Spleen (tissue), 11 donors: ENCODE results near the gene TPRG1. TPM values are rescaled to one million over a fixed set of nuclear protein-coding genes. Genes with fewer than 3 reads are reported as not detected.

Source experiments
- DNase-seq: peaks from one replicate; pipeline ENCODE4 v3.0.0-alpha.2; 2020
- H3K27ac ChIP-seq, 8 donors: fragments of 200-600 bp; sonication (generic) in 7 of 8; 1 replicate in 4 of 8; 2 replicates in 4 of 8; pipeline versions ENCODE4 v1.5.0 to v1.8.0; 2016 to 2021; ENCODE audit warnings: inconsistent platforms in 4 of 8, mild to moderate bottlenecking in 4 of 8, moderate library complexity in 1 of 8
- H3K27me3 ChIP-seq, 7 donors: fragments of 200-600 bp; sonication (generic) in 6 of 7; replicated peaks in 1 of 7; 1 replicate in 4 of 7; 2 replicates in 3 of 7; pipeline versions ENCODE4 v1.5.0 to v1.8.0; 2016 to 2021; ENCODE audit warnings: inconsistent platforms in 3 of 7, mild to moderate bottlenecking in 1 of 7
- H3K36me3 ChIP-seq, 6 donors: fragments of 200-600 bp; sonication (generic) in 5 of 6; 1 replicate in 4 of 6; 2 replicates in 2 of 6; pipeline versions ENCODE4 v1.5.0 to v1.8.0; 2016 to 2021; ENCODE audit warnings: inconsistent platforms in 2 of 6
- H3K4me1 ChIP-seq, 6 donors: fragments of 200-600 bp; sonication (generic) in 5 of 6; 1 replicate in 3 of 6; 2 replicates in 3 of 6; pipeline versions ENCODE4 v1.5.0 to v1.8.0; 2016 to 2021; ENCODE audit warnings: inconsistent platforms in 3 of 6
- H3K4me3 ChIP-seq, 8 donors: fragments of 200-600 bp; sonication (generic) in 7 of 8; 1 replicate in 4 of 8; 2 replicates in 4 of 8; pipeline versions ENCODE4 v1.5.0 to v1.8.0; 2016 to 2021; ENCODE audit warnings: inconsistent platforms in 4 of 8, mild to moderate bottlenecking in 4 of 8, moderate library complexity in 2 of 8
- H3K9me3 ChIP-seq, 8 donors: fragments of 200-600 bp; sonication (generic) in 7 of 8; 1 replicate in 4 of 8; 2 replicates in 4 of 8; pipeline versions ENCODE4 v1.5.0 to v1.8.0; 2016 to 2021; ENCODE audit warnings: inconsistent platforms in 4 of 8
- CTCF ChIP-seq, 11 experiments: fragments of 200-600 bp in 7 of 11; fragments of 450-650 bp in 4 of 11; sonication (generic) in 4 of 11; IDR thresholded peaks in 8 of 11; conservative IDR thresholded peaks in 3 of 11; 1 replicate in 7 of 11; 2 replicates in 4 of 11; pipeline versions ENCODE4 v1.4.0 to v1.8.0; 2016 to 2021; ENCODE audit warnings: antibody characterized with exemption in 11 of 11, inconsistent platforms in 4 of 11, mild to moderate bottlenecking in 1 of 11
- POLR2A ChIP-seq, 3 donors: fragments of 450-650 bp; IDR thresholded peaks; one replicate each; pipeline ENCODE4 v1.5.1; 2017; ENCODE audit warnings: antibody characterized with exemption in 3 of 3, mild to moderate bottlenecking in 1 of 3
- POLR2AphosphoS5 ChIP-seq, 3 donors: sonication (generic); formaldehyde crosslinking; IDR thresholded peaks; one replicate each; pipeline ENCODE4 v1.5.1; 2017; ENCODE audit warnings: antibody characterized with exemption in 3 of 3
- WGBS, 5 donors: extraction: QIAGEN DNeasy Blood & Tissue Kit in 3 of 5; methylation state at CpG; one replicate each; pipeline versions ENCODE4 v1.1.5 to v1.1.7; 2013 to 2018; 5-methylcytosine and 5-hydroxymethylcytosine counted together
- intact Hi-C: fragments of 100-400 bp; cut with DNase I; formaldehyde crosslinking; loops from one replicate; pipeline ENCODE4 v1.15.0; 2023; ENCODE audit warnings: low total_unique reads
- polyA plus RNA-seq, 3 donors: library from polyadenylated mRNA; stranded (reverse); fragments of 200-250 nt; gene quantifications; one replicate each; pipeline ENCODE4 v1.2.1, GENCODE V29; 2013
- total RNA-seq, 7 donors: library from RNA; depleted of rRNA in 3 of 7; stranded (reverse); fragments of >200 nt in 3 of 7; fragmentation: NEBNext Ultra II Directional in 4 of 7; extraction: Animal tissue kit (Norgen Biotek cat#: 25700) in 4 of 7; gene quantifications; one replicate each; pipeline versions ENCODE4 v1.1.0 to v1.2.1, GENCODE V29; 2016 to 2021
- donor health status: healthy with polysubstance abuse.
- donor health status: DM: no; HTN: no; CAD: no; lungs with moderate emphysema.
- donor health status: DM: no; HTN: no; CAD: no.
- donor health status: Bipolar disorder and iron deficiency.
- donor health status: healthy.
- donor health status: DM: no; HTN: no; CAD: no.
- donor health status: DM: yes; HTN: yes; CAD: no.

TPRG1 gene
- total and polyA plus RNA-seq, 10 donors = 0.29 to 11.7 (median 4.6) TPM

GRCh38 chr3:189236352-189236751, 64.6 kb downstream of the TPRG1 start:
- Histone ChIP-seq H3K9me3 (no peaks in the 10 kb centered on the region), H3K27me3 (no peaks in the 10 kb centered on the region), H3K36me3 (no peaks in the 10 kb centered on the region), H3K4me3 (no peak overlapping the region), H3K27ac (no peak overlapping the region), H3K4me1 (peaks cover 0 to 3% (median 0%) of the 10 kb centered on the region in 6 donors)
- TF ChIP-seq POLR2A (IDR thresholded peaks at IDR 0.05) (no peak), POLR2AphosphoS5 (IDR thresholded peaks at IDR 0.05) (no peak), CTCF (IDR thresholded peaks at IDR 0.05 in 8 of 11, conservative IDR thresholded peaks at IDR 0.05 in 3 of 11) (no peak)
- intact Hi-C loops = loop anchor here (10.0 kb wide), 1 partner anchor 1492 kb away; the partner anchor contains the start of gene BCL6
- no peak for DNase-seq

- TF ChIP-seq CTCF (IDR thresholded peaks at IDR 0.05 in 8 of 11, conservative IDR thresholded peaks at IDR 0.05 in 3 of 11) = no peak
- no peak for TF ChIP-seq POLR2AphosphoS5 (IDR thresholded peaks at IDR 0.05)
- no peak for TF ChIP-seq POLR2A (IDR thresholded peaks at IDR 0.05)
These were observed 65.8 kb downstream of the TPRG1 start for GRCh38 chr3:189237526-189237925.

GRCh38 chr3:189238071-189238470, 66.3 kb downstream of the TPRG1 start:
- no peak for TF ChIP-seq POLR2AphosphoS5 (IDR thresholded peaks at IDR 0.05)
- no peak for TF ChIP-seq POLR2A (IDR thresholded peaks at IDR 0.05)
- Histone ChIP-seq H3K36me3 (no peaks in the 10 kb centered on the region), H3K27ac (no peak overlapping the region), H3K9me3 (peaks cover 0 to 8% (median 3%) of the 10 kb centered on the region in 8 donors), H3K4me3 (no peak overlapping the region), H3K4me1 (peaks cover 0 to 3% (median 0%) of the 10 kb centered on the region in 6 donors), H3K27me3 (no peaks in the 10 kb centered on the region)
- intact Hi-C loops = loop anchor here (10.0 kb wide), 1 partner anchor 1493 kb away; the partner anchor contains the start of gene BCL6
- DNase-seq = no peak
- 96 to 98% (median 96%) methylated on average over 5 of the region's 5 CpGs for WGBS, 5 donors

More at GRCh38 chr3:189237526-189237925, 65.8 kb downstream of the TPRG1 start:
- no peaks in the 10 kb centered on the region for H3K36me3 ChIP-seq
- H3K27me3 ChIP-seq = no peaks in the 10 kb centered on the region
- H3K9me3 ChIP-seq = peaks cover 0 to 2% (median 0%) of the 10 kb centered on the region in 8 donors
- WGBS, 5 donors = 87 to 94% (median 91%) methylated on average over 4 of the region's 4 CpGs
- no peak overlapping the region for H3K27ac ChIP-seq
- DNase-seq = no peak
- peaks cover 0 to 3% (median 0%) of the 10 kb centered on the region in 6 donors for H3K4me1 ChIP-seq
- H3K4me3 ChIP-seq = no peak overlapping the region
- intact Hi-C loops = loop anchor here (10.0 kb wide), 1 partner anchor 1493 kb away; the partner anchor contains the start of gene BCL6

- intact Hi-C loops = loop anchor here (10.0 kb wide), 1 partner anchor 1495 kb away; the partner anchor contains the start of gene BCL6
- TF ChIP-seq POLR2A (IDR thresholded peaks at IDR 0.05) (no peak), POLR2AphosphoS5 (IDR thresholded peaks at IDR 0.05) (no peak), CTCF (IDR thresholded peaks at IDR 0.05 in 8 of 11, conservative IDR thresholded peaks at IDR 0.05 in 3 of 11) (no peak)
These were observed 67.8 kb downstream of the TPRG1 start for GRCh38 chr3:189239616-189240015.

More at GRCh38 chr3:189239616-189240015, 67.8 kb downstream of the TPRG1 start:
- Histone ChIP-seq H3K27ac (no peak overlapping the region), H3K4me3 (no peak overlapping the region), H3K9me3 (peaks cover 0 to 23% (median 17%) of the 10 kb centered on the region in 8 donors), H3K4me1 (no peaks in the 10 kb centered on the region), H3K36me3 (no peaks in the 10 kb centered on the region), H3K27me3 (no peaks in the 10 kb centered on the region)
- no peak for DNase-seq
- WGBS, 5 donors = 80 to 88% (median 84%) methylated on average over 5 of the region's 5 CpGs
